IMR-90 (cell line): ENCODE results near the gene NXPH2.

Source experiments
- POLR2A ChIP-seq: IDR thresholded peaks from 2 replicates; pipeline ENCODE4 v1.6.1; 2012; ENCODE audit warnings: mild to moderate bottlenecking, low read depth, low read length
- TF ChIP-seq, protein P1 (sequence below): conservative IDR thresholded peaks from 2 replicates; pipeline ENCODE4 v1.5.1; 2012; ENCODE audit warnings: mild to moderate bottlenecking, low read depth, low read length, improper control_type of control experiment

DNA sequence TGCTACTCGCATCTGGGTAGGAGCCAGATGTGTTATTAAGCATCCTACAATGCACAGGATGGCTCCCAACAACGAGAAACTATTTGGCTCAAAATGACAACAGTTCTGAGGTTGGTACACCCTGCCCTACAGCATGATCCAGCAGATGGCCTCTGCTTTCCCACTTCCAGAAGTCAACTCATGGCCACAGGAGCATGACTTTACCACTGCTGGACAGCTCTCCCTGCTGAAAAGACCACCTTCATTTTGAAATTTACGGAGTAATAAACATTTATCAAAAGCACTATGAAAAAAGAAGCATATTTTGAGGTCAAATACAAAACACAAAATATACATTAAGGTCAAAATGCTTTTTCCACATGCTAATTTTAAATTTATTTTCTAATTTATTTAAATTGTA, 13.7 kb downstream of the NXPH2 start:
- no peak for TF ChIP-seq POLR2A
- TF ChIP-seq, protein P1, sequence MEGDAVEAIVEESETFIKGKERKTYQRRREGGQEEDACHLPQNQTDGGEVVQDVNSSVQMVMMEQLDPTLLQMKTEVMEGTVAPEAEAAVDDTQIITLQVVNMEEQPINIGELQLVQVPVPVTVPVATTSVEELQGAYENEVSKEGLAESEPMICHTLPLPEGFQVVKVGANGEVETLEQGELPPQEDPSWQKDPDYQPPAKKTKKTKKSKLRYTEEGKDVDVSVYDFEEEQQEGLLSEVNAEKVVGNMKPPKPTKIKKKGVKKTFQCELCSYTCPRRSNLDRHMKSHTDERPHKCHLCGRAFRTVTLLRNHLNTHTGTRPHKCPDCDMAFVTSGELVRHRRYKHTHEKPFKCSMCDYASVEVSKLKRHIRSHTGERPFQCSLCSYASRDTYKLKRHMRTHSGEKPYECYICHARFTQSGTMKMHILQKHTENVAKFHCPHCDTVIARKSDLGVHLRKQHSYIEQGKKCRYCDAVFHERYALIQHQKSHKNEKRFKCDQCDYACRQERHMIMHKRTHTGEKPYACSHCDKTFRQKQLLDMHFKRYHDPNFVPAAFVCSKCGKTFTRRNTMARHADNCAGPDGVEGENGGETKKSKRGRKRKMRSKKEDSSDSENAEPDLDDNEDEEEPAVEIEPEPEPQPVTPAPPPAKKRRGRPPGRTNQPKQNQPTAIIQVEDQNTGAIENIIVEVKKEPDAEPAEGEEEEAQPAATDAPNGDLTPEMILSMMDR: no peak
